T1000 (cell line): ENCODE data around the gene CTSE.

ENCODE experiments used
- DNase-seq: peaks from one replicate; lab custom pipeline; 2025; ENCODE audit warnings: mixed read lengths; lab: John Stamatoyannopoulos, UW

Gene CTSE

DNA sequence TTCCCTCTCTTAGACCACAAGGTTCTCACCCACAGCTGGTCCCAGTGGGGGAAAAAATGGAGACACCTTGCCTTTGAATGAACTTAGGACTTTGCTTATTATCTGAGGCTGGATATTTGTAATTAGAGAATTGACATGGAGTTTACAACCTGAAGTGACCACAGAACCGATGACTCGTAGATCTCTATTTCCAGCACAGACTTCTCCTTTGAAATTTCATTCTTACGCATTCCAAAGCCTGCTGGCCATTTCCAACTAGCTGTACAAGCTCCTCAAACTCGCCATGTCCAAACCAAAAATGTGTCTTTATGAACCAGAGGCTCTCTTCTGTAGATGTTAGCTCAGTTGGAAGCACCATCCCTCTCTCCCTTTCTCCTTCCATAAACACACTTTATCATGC is 32.5 kb downstream of the CTSE start:
- no peak for DNase-seq

DNA sequence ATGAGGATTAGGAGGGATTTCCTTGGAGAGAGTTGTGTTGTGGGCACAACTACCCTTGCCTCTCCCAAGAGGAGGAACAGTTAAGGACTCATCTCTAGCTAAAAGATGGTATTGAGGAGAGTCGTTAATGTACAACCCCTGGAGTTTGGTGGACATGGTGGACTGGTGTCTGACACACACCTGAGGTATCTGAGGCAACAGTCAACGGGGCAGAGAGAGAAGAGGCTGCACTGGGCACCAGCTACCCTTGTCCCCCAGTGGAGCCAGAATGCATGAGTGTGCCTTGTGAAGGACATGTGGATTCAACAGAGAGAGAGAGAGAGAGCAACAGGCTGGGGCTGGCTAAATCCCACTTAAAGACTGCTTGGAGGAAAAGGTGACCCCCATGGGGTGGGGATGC is 33.5 kb downstream of the CTSE start:
- no peak for DNase-seq

DNA sequence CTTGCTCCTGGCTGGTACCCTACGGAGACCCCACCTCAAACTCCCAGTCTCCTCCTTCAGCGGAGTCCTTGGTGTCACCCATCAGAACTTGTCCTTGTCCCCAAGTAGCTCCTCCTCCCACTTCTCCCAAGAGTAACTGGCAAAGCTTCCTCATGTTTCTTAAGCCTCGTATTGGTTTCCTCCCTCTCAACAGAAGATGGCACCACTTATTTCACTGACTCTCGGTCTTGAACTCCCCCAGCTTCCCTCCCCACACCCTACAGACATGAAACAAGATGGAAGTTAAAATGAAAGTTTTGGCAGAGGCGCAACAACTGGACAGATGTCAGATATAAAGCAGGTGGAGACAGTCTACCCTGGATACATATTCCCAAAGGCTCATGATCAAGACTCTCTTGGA is 33.9 kb downstream of the CTSE start:
- DNase-seq, result no peak

DNA sequence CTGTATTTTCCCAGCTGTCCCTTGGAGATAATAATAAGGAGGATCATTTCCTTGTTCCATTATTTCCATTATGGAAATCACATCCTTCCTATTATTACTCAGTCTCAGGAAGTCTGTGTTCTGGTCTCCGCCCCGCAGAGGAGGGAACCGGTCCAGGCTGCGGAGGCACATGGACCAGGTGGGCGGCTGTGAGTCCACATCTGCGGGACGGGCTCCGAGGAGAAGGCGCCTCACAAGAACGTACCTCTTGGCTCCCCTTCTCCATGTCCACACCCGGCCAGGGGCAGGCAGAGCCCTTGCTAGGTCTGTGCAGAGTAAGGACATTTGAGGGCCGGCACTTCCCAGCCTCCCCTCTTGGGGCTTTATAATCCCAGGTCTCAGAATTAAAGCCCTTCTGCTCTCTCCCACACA is 35.1 kb downstream of the CTSE start:
- DNase-seq, result no peak

DNA sequence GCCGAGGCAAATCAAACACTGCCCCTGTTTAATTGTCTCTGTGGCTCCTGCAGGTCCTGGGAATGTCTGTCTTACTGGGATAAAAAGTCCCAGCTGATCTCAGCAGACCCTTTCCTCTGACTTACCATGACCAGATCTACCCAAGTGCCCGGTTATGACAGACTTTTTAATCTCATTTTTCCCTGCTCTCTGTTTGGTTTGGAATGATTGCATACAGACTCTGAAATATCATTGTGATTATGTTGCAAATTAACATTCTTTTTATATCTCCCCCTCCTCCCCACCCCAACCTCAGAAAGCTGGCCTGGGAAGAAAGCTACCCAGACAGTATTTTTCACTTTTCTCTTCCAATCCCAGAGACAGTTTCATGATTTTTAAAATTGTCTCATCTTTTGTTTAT is 36.8 kb downstream of the CTSE start:
- DNase-seq, result no peak

DNA sequence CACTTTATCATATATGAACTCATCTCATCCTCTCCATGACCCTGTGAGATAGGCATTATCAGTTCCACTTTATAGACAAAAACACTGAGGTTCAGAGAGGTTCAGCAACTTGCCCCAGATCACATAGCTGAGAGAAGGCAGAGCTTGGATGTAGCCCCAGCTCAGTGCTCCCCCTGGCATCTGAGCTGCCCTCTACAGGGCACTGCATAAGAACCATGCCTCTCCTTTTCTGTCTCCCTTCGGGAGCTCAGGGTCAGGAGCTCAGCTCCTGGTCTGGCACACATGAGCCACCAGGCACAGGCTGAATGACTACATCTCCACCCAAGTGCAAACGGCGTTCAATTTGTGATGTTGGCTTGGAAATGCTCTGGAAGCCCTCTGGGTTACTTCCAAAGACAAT is 37.4 kb downstream of the CTSE start:
- no peak for DNase-seq

DNA sequence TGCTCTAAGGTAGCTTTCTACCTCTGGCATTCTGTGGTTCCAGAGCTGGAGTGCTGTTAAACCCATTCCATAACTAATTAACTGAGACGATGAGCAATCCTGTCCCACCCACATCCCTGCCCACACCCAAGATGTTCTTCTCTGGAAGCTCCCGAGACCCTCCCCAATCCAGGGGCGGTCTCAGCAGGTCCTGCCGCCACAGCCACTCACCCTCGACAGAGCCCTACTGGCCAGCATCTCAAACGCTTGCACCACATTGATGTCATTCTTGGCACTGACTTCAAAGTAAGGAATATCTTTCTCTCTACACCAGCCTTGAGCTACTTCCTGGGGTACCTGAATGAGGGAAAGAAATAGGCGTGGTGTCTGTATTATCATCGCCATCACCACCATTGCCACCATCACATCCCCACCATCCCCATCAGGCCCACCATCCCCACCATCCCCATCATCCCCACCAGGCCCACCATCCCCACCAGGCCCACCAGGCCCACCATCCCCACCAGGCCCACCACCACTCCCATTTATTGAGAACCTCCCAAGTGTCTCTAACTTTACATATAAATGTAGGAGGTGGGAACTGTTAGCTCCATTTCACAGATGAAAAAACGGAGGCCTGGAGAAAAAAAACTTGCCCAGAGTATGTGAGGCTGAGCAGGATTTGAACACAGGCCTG is 38.2 kb downstream of the CTSE start:
- no peak for DNase-seq

DNA sequence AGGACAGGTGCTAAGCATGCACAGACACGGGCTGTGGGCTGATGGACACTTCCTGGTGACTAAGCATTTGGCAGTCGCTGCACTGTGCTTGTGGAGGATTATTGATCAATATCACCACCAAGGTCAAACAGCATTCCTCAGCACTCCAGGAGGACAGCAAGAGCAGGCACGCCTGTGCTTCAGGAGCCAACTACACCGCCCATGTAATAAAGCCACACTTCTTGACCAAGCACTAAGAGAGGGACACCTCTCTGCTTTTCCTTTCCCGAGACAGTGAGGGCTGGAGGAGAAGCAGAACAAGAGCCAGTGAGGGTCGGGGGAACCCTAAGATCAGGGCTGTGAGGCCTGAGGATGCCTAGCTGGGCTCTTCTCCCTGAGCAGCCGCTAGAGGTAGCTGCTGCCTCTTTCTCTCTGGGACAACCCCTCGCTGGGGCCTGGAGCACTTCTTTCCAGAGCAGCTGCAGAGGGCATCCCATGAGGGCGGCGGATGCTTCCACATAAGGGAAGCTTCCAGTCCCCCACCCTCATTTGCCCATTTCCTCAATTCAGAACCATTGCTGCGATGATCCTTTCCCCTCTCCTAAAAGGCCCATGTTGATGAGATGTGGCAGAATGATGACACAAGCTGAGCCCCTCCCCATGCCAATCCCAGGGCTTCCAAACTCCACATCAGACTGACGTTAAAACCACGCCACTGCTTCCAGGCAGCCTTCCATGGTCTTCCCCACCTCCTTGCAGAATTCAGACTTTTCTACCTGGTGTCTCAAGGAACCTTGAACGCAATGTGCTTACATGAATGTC is 39.6 kb downstream of the CTSE start:
- peak; percentile 16 for DNase-seq

DNA sequence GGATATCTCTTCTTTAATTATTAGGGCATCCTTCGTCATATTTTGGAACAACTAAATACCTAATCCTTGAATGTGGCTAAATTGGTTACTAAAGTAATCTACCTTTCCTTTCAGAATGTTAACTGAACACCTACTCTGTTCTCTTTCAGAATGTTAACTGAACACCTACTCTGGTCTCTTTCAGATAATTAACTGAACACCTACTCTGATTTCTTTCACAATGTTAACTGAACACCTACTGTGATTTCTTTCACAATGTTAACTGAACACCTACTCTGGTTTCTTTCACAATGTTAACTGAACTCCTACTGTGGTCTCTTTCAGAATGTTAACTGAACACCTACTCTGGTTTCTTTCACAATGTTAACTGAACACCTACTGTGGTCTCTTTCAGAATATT is 42.4 kb downstream of the CTSE start:
- DNase-seq, result no peak

DNA sequence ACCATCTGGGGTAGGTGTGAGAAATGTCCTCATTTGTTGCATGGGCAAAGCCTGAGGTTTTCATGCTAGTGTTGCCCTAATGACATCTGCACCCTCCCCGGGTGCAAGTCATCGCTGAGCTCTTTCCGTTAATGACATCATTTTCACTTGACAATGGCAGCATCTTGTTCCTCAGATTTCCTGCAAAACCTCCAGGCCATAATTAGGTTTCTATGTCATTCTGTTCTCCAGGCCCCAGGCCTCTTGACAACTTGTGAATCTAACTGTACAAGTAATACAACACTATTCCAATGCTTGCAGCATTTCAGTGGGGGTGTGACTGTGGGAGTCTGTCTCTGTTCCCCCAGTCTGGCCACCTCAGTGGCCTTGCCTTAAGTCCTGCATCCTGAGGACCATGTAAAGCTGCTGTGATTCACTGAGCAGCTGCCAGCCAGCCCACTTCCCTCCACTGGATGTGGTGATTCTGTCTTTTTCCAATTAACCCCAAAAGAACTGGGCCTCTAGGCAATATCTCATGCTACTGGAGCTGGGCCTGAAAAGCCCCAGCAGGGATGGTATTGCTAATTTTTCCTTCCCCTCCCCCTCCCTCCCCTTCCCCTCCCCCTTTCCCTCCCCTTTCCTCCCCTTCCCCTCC is 43.3 kb downstream of the CTSE start:
- no peak for DNase-seq

DNA sequence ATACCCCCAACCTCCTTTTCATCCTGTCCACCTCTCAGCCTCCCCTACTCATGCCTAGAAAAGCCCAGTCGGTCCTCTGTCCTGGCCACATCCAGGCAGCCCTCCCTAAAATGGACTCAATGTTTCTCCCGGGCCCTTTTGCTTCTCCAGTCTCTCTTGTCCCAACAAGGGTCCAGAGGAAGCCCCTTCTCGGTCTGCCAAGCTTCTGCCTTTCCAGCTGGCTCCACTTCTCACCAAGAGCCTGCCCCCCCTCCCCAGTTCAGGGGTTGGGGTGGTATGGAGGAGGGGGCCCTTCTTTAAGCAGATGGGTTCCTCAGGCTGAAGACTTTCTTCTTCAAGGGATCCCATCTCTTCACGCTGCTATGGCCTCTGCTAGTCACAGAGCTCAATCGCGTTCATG is 44.4 kb downstream of the CTSE start:
- DNase-seq, result no peak

DNA sequence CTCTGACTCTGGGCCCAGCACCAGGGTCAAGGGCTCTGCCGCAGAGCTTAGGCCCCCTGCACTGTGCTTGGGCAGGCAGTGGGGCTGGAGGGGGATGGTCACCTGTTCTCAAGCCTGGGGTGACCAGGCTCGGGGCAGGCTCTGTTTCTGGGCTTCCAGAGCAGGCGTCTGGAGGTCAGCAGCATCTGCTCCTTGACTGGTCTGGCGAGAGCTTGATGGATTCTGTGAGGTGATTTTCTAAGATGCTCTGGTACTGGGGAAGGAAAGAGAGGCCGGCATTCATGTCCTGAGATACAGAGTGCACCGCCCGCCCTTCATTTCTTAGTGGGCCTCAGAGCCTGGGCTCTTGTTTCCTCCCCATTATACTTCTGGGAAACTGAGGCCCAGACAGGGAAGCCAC is 45.0 kb downstream of the CTSE start:
- no peak for DNase-seq

DNA sequence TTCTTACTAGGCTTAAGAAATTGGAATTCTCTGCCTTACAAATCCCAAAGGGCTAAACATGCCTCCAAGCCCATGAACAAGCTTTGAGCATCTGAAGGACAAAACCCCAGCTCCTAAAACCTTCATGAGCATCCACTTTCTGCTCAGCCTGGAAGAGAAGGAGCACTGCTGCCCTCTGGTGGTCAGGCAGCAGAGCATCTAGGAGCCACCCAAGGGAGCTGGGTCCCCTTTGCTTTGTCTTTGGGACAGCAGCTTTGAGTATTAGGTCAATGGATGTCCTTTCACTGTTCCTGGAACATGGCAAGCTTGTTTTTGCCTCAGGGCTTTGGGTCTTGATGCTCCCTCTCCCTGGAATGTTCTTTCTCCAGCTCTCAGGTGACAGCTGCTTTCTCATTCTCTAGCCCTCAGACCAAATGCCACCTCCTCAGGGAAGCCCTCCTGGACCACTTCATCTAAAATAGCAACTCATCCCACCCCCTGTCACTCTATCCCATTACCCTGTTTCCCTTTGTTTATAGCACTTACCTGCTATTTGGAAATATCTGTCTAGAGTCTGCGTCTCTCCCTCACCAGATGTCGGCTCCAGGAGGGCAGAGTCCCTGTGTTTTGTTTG is 46.2 kb downstream of the CTSE start:
- DNase-seq, result peak; percentile 54

DNA sequence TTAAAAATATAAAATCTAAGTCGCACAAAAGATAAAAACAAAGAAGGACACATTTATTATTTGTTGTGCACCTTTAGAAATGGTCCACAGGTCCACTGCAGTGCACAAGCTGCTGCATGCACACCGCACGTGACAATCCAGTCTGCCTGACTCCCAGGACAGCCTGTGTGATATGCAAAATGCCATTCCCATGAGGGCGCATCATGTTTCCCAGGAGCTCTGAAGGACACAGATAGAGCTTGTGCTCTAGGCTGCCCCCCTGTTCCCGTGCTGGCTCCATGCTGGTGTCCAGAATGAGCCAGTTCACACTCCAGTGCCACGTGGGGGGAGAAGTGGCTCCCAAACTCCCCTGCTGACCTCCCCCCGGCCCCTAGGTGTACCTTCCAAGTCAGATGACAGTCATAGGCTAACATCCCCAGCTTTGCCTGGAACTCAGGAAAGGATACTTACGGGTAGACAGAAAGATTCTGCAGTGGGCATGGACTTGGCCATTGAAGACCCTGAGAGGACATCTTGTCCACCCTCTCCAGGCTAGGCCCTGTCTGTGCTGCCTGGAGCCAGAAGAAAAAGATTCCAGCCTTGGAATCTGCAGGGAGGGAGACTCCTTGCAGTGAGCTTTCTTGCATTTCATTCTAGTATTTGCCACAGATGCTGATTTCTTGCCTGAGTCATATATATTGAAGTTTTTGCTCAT is 46.8 kb downstream of the CTSE start:
- no peak for DNase-seq

DNA sequence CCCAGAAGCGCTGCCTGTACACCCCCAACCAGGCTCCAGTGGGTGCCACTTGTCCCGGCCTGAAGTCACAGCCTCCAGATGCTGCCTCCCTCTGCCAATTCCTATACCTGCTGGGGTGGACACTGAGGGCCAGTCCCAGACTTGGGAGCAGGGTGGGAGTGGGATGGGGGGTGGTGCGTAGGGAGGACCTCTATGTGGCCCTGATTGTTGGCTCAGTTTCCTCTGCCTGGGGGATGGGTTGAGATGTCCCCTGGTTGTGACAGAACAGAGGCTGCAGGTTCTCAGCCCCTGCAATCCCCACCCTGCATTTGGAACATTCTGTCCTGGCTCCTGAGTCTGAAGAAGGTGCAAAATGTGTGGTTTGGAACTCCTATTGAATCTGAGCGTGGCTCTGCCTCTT is 47.7 kb downstream of the CTSE start:
- DNase-seq, result no peak

DNA sequence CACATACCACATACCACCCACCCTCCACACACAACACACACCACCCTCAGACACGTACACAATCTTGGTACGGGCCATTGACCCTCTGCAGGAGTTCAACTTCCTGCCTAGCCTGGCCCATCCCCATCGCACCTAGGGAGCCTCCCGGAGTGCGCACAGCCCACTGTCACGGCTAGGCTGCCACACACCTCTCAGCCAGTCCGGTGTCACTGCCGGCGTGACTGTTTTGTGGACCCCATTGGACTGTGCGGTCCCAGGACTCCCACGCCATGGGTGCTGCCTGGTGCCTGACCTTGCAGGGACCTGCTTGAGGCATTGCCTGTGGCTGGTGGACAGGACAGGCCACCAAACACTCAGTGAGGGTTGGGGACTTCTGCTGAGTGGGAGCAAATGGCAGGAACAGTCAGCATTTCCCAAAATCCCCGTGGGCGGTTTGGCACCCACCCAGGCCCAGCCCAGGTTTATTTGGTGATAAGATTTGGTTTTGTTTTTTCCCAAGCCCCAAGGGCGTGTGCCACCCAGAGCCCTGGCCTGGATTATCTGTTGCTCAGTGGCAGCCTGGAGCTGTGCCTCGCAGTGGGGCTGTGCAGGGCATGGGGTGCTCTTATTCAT is 48.2 kb downstream of the CTSE start:
- DNase-seq, result peak; percentile 20

DNA sequence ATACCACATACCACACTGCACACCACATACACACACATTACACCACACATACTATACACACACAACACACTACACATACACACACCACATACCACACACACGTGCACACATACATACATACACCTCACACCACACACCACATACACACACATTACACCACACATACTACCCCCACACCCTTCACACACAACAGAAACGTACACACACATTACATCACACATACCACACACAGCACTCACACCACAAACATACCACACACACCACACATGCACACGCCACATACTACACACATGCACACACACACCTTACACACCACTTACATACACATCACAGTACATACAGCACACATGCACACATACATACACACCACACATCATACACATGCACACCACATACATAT is 49.0 kb downstream of the CTSE start:
- no peak for DNase-seq

DNA sequence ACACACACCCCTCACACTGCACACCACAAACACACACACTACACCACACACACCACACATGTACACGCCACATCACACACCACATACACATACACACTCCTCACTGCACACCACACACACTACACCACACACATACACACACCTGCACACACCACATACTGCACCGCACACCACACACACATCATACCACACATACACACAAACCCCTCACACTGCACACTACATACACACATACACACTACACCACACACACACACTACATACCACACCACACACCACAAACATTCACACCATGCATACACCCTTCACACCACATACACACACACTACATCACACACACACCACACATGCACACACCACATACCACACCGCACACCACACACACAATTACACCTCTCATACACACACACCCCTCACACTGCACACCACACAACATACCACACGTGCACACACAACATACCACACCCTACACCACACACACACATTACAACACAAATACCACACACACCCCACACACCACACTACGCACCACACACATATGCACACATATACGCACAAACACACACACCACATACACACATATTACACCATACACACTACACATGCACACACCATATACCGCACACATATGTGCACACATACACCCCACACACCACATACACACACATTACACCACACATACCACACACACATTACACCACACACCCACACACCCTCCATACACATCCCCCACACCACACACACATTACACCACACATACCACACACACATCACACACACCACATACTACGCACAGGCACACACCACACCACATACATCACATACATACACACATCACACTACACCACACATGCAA is 50.1 kb downstream of the CTSE start:
- DNase-seq, result no peak

DNA sequence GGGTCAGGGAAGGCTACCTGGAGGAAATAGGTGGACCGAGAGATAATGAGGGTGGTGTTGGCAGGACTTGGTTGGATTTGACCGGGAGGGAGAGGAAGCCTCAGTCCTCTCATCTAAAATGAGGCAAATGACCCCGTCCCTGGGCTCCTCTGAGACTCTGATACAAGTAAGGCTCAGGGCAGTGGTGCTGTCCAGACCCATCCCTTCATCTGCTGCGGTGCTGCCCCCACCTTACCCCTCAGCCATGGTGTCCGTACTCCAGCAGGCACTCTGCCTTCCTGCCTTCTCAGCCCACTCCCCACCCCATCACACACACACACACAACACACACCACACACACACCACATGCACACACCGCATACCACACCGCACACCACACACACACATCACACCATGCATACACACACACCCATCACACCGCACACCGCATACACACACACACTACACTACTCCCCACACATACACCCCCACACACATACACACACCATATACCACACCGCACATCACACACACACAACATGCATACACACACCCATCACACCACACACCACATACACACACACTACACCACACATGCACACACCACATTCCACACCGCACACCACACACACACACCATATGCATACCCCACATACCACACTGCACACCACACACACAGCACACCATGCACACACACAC is 51.1 kb downstream of the CTSE start:
- no peak for DNase-seq

DNA sequence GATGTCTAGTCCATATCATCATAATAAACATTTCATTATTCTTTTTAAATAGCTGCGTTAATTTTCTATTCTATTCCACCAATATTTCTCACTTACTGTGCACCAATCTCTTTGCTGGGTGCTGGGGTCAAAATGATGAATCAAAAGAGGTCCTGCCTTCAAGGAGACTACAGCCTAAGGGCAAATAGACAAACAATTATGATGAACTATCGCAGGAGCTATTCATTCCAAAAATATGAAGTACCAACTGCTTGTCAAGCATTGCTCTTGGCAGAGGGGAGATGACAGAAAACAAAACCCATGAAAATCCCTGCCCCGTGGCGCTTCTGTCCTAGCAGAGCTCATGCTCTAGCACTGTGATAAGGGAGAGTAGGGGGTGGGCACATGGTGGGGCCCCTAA is 51.6 kb downstream of the CTSE start:
- DNase-seq, result no peak
